ENCODE results near the gene TSHZ1.

GRCh38 chr18:75287700-75288099, 77.1 kb downstream of the TSHZ1 start:
- TF ChIP-seq CTCF (conservative IDR thresholded peaks at IDR 0.05; ENCODE audit: low read length) (no peak), EZH2phosphoT487 (IDR thresholded peaks at IDR 0.05; ENCODE audit: borderline replicate concordance) (no peak)
